Upper lobe of left lung (tissue), 4 donors: ENCODE results near the gene RABGAP1.

ENCODE experiments used
- CTCF ChIP-seq, 6 experiments: fragments of 450-650 bp in 4 of 6; fragments of 200-600 bp in 2 of 6; sonication (generic) in 2 of 6; IDR thresholded peaks; one replicate each; pipeline ENCODE4 v1.5.1; 2016 to 2019; ENCODE audit warnings: antibody characterized with exemption in 6 of 6
- EP300 ChIP-seq, 4 donors: sonication (generic); formaldehyde crosslinking; IDR thresholded peaks; one replicate each; pipeline ENCODE4 v1.5.1; 2017; ENCODE audit warnings: antibody characterized with exemption in 4 of 4, control low read depth in 2 of 4
- POLR2A ChIP-seq, 4 donors: fragments of 450-650 bp; IDR thresholded peaks; one replicate each; pipeline ENCODE4 v1.5.1; 2016 to 2017; ENCODE audit warnings: antibody characterized with exemption in 4 of 4, mild to moderate bottlenecking in 2 of 4
- POLR2AphosphoS5 ChIP-seq, 2 donors: sonication (generic); formaldehyde crosslinking; IDR thresholded peaks; one replicate each; pipeline ENCODE4 v1.5.1; 2017; ENCODE audit warnings: antibody characterized with exemption in 2 of 2

- TF ChIP-seq CTCF (IDR thresholded peaks at IDR 0.05) (no peak), POLR2AphosphoS5 (IDR thresholded peaks at IDR 0.05) (no peak), POLR2A (IDR thresholded peaks at IDR 0.05) (no peak), EP300 (IDR thresholded peaks at IDR 0.05) (no peak)
These were observed 102.5 kb downstream of the RABGAP1 start for GRCh38 chr9:123043081-123043939.
